Measurements from ENCODE around the gene C1QTNF12. TPM values are rescaled to one million over a fixed set of nuclear protein-coding genes. Genes with fewer than 3 reads are reported as not detected.

C1QTNF12 gene
- total and polyA plus RNA-seq, 2 experiments from 2014 or later = 4.1 to 4.2 TPM

DNA sequence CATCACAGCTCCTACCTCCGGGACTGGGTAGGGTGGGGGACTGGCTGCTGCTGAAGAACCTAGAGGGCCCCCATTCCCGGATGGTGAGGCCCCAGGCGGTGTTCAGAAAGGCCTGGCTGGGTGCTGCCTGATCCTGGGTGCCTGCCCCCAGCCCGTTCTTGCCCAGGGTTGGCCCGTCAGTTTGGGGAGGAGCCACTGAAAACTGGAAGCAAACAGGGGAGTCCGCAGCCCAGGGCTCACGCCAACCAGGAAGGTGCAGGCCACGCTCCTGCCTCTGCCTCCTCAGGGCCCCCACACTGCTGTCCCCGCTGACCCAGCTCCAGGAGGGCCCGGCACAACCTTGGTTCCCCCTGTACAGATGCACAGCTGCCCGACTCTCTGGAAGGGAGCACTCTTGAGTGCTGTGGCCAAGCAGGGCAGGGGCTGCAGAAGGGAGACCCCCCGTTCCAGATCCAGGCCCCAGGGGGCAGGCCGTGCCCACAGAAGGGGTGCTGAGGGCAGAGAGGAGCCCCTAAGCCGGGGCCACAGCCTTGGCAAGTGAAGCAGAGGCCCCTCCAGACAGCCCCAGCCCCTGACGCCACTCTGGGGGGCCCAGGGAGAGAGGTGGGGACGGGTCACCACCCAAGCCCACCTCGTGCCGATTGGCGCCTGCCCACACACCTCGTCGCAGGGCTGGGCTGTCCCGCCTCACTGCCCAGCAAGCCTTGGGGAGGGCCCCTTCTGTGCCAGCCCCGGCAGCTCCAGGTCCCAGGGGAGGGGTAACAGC is 5.5 kb downstream of the C1QTNF12 start:
- Histone ChIP-seq H3K9me2 (ENCODE audit: insufficient read depth) (no peaks in the 10 kb centered on the region), H2AFZ (no peak overlapping the region), H3K27ac (ENCODE audit: low read depth) (no peak overlapping the region), H3K4me2 (no peak overlapping the region), H3K79me2 (replicated peaks; ENCODE audit: insufficient read depth) (no peaks in the 10 kb centered on the region), H3K36me3 (ENCODE audit: insufficient read depth) (no peaks in the 10 kb centered on the region), H3F3A (replicated peaks; ENCODE audit: low read depth) (no peaks in the 10 kb centered on the region), H3K4me1 (ENCODE audit: insufficient read depth) (peaks cover 3% of the 10 kb centered on the region; the same call in 1 of the 2 replicates), H3K4me3 (no peak overlapping the region), H3K27me3 (ENCODE audit: insufficient read depth) (peaks cover 3% of the 10 kb centered on the region; the same call in 1 of the 2 replicates), H4K20me1 (replicated peaks; ENCODE audit: insufficient read depth) (no peaks in the 10 kb centered on the region)
- TF ChIP-seq, protein P1, sequence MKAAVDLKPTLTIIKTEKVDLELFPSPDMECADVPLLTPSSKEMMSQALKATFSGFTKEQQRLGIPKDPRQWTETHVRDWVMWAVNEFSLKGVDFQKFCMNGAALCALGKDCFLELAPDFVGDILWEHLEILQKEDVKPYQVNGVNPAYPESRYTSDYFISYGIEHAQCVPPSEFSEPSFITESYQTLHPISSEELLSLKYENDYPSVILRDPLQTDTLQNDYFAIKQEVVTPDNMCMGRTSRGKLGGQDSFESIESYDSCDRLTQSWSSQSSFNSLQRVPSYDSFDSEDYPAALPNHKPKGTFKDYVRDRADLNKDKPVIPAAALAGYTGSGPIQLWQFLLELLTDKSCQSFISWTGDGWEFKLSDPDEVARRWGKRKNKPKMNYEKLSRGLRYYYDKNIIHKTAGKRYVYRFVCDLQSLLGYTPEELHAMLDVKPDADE (IDR thresholded peaks at IDR 0.05) = no peak
- TF ChIP-seq EZH2 (IDR thresholded peaks at IDR 0.05; ENCODE audit: low read depth, unreplicated experiment) = no peak
- TF ChIP-seq, protein P2, sequence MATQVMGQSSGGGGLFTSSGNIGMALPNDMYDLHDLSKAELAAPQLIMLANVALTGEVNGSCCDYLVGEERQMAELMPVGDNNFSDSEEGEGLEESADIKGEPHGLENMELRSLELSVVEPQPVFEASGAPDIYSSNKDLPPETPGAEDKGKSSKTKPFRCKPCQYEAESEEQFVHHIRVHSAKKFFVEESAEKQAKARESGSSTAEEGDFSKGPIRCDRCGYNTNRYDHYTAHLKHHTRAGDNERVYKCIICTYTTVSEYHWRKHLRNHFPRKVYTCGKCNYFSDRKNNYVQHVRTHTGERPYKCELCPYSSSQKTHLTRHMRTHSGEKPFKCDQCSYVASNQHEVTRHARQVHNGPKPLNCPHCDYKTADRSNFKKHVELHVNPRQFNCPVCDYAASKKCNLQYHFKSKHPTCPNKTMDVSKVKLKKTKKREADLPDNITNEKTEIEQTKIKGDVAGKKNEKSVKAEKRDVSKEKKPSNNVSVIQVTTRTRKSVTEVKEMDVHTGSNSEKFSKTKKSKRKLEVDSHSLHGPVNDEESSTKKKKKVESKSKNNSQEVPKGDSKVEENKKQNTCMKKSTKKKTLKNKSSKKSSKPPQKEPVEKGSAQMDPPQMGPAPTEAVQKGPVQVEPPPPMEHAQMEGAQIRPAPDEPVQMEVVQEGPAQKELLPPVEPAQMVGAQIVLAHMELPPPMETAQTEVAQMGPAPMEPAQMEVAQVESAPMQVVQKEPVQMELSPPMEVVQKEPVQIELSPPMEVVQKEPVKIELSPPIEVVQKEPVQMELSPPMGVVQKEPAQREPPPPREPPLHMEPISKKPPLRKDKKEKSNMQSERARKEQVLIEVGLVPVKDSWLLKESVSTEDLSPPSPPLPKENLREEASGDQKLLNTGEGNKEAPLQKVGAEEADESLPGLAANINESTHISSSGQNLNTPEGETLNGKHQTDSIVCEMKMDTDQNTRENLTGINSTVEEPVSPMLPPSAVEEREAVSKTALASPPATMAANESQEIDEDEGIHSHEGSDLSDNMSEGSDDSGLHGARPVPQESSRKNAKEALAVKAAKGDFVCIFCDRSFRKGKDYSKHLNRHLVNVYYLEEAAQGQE (IDR thresholded peaks at IDR 0.05; ENCODE audit: unreplicated experiment) = no peak
- TF ChIP-seq, protein P3, sequence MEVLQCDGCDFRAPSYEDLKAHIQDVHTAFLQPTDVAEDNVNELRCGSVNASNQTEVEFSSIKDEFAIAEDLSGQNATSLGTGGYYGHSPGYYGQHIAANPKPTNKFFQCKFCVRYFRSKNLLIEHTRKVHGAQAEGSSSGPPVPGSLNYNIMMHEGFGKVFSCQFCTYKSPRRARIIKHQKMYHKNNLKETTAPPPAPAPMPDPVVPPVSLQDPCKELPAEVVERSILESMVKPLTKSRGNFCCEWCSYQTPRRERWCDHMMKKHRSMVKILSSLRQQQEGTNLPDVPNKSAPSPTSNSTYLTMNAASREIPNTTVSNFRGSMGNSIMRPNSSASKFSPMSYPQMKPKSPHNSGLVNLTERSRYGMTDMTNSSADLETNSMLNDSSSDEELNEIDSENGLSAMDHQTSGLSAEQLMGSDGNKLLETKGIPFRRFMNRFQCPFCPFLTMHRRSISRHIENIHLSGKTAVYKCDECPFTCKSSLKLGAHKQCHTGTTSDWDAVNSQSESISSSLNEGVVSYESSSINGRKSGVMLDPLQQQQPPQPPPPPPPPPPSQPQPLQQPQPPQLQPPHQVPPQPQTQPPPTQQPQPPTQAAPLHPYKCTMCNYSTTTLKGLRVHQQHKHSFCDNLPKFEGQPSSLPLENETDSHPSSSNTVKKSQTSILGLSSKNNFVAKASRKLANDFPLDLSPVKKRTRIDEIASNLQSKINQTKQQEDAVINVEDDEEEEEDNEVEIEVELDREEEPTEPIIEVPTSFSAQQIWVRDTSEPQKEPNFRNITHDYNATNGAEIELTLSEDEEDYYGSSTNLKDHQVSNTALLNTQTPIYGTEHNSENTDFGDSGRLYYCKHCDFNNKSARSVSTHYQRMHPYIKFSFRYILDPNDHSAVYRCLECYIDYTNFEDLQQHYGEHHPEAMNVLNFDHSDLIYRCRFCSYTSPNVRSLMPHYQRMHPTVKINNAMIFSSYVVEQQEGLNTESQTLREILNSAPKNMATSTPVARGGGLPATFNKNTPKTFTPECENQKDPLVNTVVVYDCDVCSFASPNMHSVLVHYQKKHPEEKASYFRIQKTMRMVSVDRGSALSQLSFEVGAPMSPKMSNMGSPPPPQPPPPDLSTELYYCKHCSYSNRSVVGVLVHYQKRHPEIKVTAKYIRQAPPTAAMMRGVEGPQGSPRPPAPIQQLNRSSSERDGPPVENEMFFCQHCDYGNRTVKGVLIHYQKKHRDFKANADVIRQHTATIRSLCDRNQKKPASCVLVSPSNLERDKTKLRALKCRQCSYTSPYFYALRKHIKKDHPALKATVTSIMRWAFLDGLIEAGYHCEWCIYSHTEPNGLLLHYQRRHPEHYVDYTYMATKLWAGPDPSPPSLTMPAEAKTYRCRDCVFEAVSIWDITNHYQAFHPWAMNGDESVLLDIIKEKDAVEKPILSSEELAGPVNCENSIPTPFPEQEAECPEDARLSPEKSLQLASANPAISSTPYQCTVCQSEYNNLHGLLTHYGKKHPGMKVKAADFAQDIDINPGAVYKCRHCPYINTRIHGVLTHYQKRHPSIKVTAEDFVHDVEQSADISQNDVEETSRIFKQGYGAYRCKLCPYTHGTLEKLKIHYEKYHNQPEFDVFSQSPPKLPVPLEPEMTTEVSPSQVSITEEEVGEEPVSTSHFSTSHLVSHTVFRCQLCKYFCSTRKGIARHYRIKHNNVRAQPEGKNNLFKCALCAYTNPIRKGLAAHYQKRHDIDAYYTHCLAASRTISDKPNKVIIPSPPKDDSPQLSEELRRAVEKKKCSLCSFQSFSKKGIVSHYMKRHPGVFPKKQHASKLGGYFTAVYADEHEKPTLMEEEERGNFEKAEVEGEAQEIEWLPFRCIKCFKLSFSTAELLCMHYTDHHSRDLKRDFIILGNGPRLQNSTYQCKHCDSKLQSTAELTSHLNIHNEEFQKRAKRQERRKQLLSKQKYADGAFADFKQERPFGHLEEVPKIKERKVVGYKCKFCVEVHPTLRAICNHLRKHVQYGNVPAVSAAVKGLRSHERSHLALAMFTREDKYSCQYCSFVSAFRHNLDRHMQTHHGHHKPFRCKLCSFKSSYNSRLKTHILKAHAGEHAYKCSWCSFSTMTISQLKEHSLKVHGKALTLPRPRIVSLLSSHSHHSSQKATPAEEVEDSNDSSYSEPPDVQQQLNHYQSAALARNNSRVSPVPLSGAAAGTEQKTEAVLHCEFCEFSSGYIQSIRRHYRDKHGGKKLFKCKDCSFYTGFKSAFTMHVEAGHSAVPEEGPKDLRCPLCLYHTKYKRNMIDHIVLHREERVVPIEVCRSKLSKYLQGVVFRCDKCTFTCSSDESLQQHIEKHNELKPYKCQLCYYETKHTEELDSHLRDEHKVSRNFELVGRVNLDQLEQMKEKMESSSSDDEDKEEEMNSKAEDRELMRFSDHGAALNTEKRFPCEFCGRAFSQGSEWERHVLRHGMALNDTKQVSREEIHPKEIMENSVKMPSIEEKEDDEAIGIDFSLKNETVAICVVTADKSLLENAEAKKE (CRISPR knock-in tag; IDR thresholded peaks at IDR 0.05) = no peak
- H3K9me3 Mint-ChIP-seq = no peaks in the 10 kb centered on the region
- DNase-seq (ENCODE audit: low spot score) = no peak
- no peaks in the 10 kb centered on the region for H3K36me3 Mint-ChIP-seq (ENCODE audit: low read depth)
- no peak for ATAC-seq
- peaks cover 4% of the 10 kb centered on the region for H3K27me3 Mint-ChIP-seq (ENCODE audit: insufficient read depth, low read depth, poor library complexity)
- no peak overlapping the region for H3K4me3 Mint-ChIP-seq
- no peaks in the 10 kb centered on the region for H3K4me1 Mint-ChIP-seq
- no peak overlapping the region for H3K27ac Mint-ChIP-seq
